Fibroblast of the aortic adventitia (primary cell): ENCODE data around the gene DPEP3. TPM values are rescaled to one million over a fixed set of nuclear protein-coding genes. Genes with fewer than 3 reads are reported as not detected.

Experiments
- DNase-seq: peaks from one replicate; pipeline ENCODE4 v3.0.0-alpha.2; 2010; ENCODE audit warnings: low read depth
- H3K4me3 ChIP-seq: 2 replicates; pipeline ENCODE4 v1.5.1; 2011; ENCODE audit warnings: low read depth, mild to moderate bottlenecking, control low read depth, low read length, moderate library complexity
- CTCF ChIP-seq: IDR thresholded peaks from 2 replicates; pipeline ENCODE4 v1.5.1; 2011; ENCODE audit warnings: mild to moderate bottlenecking, low read length, control low read depth, inconsistent platforms; ENCODE audit not compliant: insufficient read depth
- total RNA-seq: library from RNA; depleted of rRNA; stranded (reverse); fragments of >200 nt; gene quantifications from 2 replicates; pipeline ENCODE4 v1.2.3, GENCODE V29; 2012; ENCODE audit warnings: low replicate concordance

DPEP3 gene
- total RNA-seq, 1 donor: not detected

- TF ChIP-seq CTCF: no peak
- DNase-seq: peak; percentile 77
- H3K4me3 ChIP-seq: no peak overlapping the region
Measured at GRCh38 chr16:67959536-67960329, 20.6 kb downstream of the DPEP3 start.

- TF ChIP-seq CTCF: no peak
Measured at GRCh38 chr16:67957622-67958021, 22.7 kb downstream of the DPEP3 start.

GRCh38 chr16:67954421-67955196 lies 25.7 kb downstream of the DPEP3 start:
- DNase-seq: no peak
- no peak overlapping the region for H3K4me3 ChIP-seq
- no peak for TF ChIP-seq CTCF

More at GRCh38 chr16:67957622-67958021, 22.7 kb downstream of the DPEP3 start:
- no peak overlapping the region for H3K4me3 ChIP-seq
- DNase-seq: no peak

GRCh38 chr16:67953641-67954375 lies 26.5 kb downstream of the DPEP3 start:
- H3K4me3 ChIP-seq: no peak overlapping the region
- no peak for DNase-seq
- no peak for TF ChIP-seq CTCF

GRCh38 chr16:67951485-67951884 lies 28.8 kb downstream of the DPEP3 start:
- DNase-seq: no peak
- H3K4me3 ChIP-seq: no peak overlapping the region
- TF ChIP-seq CTCF: no peak

- H3K4me3 ChIP-seq: no peak overlapping the region
- no peak for TF ChIP-seq CTCF
- DNase-seq: no peak
Measured at GRCh38 chr16:67950335-67950843, 29.9 kb downstream of the DPEP3 start.
